Neural crest cell (in vitro differentiated cells): ENCODE results near the gene KHDRBS1. TPM values are rescaled to one million over a fixed set of nuclear protein-coding genes. Genes with fewer than 3 reads are reported as not detected.

ENCODE experiments used
- DNase-seq: peaks from one replicate; pipeline ENCODE4 v3.0.0; 2021; ENCODE audit warnings: low read depth, mixed read lengths, low spot score
- H3K27ac Mint-ChIP-seq: one replicate; pipeline ENCODE4 v1.8.0; 2021; ENCODE audit warnings: mild to moderate bottlenecking, mixed read lengths; ENCODE audit not compliant: unreplicated experiment
- H3K27me3 Mint-ChIP-seq: 2 replicates; pipeline ENCODE4 v1.8.0; 2021; ENCODE audit warnings: low read depth, mild to moderate bottlenecking, mixed read lengths
- H3K36me3 Mint-ChIP-seq: 2 replicates; pipeline ENCODE4 v1.8.0; 2021; ENCODE audit warnings: low read depth, mild to moderate bottlenecking, mixed read lengths
- H3K4me1 Mint-ChIP-seq: 2 replicates; pipeline ENCODE4 v1.8.0; 2021; ENCODE audit warnings: mixed read lengths
- H3K4me3 Mint-ChIP-seq: one replicate; pipeline ENCODE4 v1.8.0; 2021; ENCODE audit warnings: mild to moderate bottlenecking, mixed read lengths
- H3K9me3 Mint-ChIP-seq: 2 replicates; pipeline ENCODE4 v1.8.0; 2021; ENCODE audit warnings: mixed read lengths
- CTCF ChIP-seq: fragments of 200-600 bp; sonication (generic); conservative IDR thresholded peaks from 2 replicates; pipeline ENCODE4 v1.5.0; 2021; ENCODE audit warnings: antibody characterized with exemption, mild to moderate bottlenecking
- total RNA-seq: library from RNA; stranded (reverse); gene quantifications from 2 replicates; pipeline ENCODE4 v1.2.1, GENCODE V29; 2021

The KHDRBS1 gene
- total RNA-seq, 1 donor from 2014 or later: 292 TPM

DNA sequence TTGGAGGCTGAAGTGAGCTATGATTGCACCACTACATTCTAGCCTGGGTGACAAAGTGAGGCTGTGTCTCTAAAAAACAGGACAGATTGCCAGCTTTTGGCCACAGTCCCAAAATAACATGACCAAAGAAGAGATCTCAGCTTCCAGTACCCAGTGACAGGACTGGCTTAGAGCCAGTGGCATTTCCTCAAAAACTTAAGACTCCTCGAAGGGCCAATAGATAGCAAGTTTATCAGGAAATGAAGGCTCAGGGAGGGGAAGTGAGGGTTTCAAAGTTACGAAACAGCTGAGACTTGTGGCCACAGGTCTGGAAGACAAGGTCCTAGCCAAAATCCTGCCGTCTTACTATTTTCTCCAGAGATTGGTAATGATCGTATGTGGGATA lies 52.8 kb downstream of the KHDRBS1 start:
- Mint-ChIP-seq H3K36me3 (peaks cover 4% of the 10 kb centered on the region), H3K9me3 (no peaks in the 10 kb centered on the region), H3K27ac (no peak overlapping the region), H3K4me1 (peaks cover 30% of the 10 kb centered on the region), H3K4me3 (peak overlapping the region; percentile 72), H3K27me3 (no peaks in the 10 kb centered on the region)
- TF ChIP-seq CTCF: no peak
- DNase-seq: no peak

DNA sequence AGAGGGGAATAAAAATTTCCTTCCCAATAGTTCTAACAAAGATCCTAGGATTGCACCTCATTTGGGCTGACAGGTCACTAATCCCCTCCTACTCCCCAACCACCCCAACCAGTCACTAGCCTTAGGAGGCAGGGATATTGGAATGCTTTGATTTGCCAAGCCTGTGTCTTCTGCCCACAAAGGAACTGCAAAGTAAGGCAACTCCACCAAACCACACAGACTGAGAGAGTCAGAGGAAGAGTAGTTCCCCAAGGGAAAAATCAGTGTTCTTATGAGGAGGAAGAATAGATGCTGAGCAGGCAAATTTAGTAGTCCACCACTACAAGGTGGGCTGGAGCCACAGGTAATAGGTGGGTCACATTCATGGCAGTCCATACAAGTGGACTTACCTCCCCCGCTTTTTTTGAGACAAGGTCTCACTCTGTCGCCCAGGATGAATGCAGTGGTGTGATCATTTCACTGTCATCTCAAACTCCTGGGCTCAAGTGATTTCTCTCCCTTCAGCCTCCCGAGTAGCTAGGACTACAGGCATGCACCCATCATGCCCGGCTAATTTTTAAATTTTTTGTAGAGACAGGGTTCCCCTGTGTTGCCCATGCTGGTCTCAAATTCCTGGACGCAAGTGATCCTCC lies 55.4 kb downstream of the KHDRBS1 start:
- H3K27me3 Mint-ChIP-seq: peaks cover 3% of the 10 kb centered on the region
- DNase-seq: no peak
- TF ChIP-seq CTCF: no peak
- peaks cover 2% of the 10 kb centered on the region for H3K36me3 Mint-ChIP-seq
- peak overlapping the region; percentile 69 for H3K4me3 Mint-ChIP-seq
- no peak overlapping the region for H3K27ac Mint-ChIP-seq
- H3K9me3 Mint-ChIP-seq: peaks cover 2% of the 10 kb centered on the region
- H3K4me1 Mint-ChIP-seq: peaks cover 32% of the 10 kb centered on the region

GRCh38 chr1:32071758-32072621 lies 58.3 kb downstream of the KHDRBS1 start:
- peak; percentile 22 for DNase-seq
- Mint-ChIP-seq H3K27ac (peak overlapping the region; percentile 95), H3K4me3 (peak overlapping the region; percentile 95), H3K36me3 (peaks cover 2% of the 10 kb centered on the region), H3K27me3 (peaks cover 3% of the 10 kb centered on the region), H3K9me3 (peaks cover 2% of the 10 kb centered on the region), H3K4me1 (peaks cover 39% of the 10 kb centered on the region)
- no peak for TF ChIP-seq CTCF

DNA sequence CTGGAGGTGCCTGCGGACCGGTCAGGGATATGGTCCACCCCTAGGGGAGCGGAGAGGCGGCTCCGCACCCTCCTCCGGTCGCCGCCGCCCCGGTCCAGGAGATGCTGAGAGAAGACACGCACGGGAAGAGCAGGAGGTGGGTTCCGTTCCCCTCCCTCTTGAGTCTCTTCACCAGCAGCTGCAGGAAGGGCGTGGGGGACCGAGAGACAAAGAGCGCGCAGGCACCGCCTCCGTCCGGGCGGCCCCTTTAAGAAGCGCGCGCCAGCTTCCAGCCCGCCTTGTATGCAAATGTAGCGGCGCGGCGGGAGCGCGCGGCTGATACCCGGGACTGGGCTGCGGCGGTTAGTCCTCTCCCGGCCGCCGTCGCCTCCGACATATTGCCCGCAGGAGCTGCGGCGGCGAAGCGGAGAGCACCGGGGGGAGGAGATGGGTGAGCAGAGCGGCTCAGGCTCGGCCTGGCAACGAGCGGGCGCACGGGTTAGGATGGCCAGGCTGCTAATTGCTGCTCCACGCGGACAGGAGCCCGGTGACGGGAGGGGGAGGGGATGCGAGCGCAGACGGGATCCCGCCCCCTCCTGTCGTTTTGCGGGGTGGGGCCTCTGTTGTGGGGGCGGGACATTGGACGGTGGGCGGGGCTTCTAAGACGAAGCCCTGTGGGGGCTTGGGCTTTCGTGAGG lies 59.1 kb downstream of the KHDRBS1 start, which contains the start of gene TMEM39B:
Gene TMEM39B (plus strand): TSS at position 318 of the 677 bp plus-strand sequence. CDS start 109 bp downstream, at position 427.
- H3K27ac Mint-ChIP-seq: peak within 1 kb of the TSS; percentile 95
- peaks cover 3% of the 10 kb centered on the region for H3K27me3 Mint-ChIP-seq
- H3K4me3 Mint-ChIP-seq: peak within 1 kb of the TSS; percentile 95
- H3K9me3 Mint-ChIP-seq: peaks cover 2% of the 10 kb centered on the region
- TF ChIP-seq CTCF: no peak
- H3K36me3 Mint-ChIP-seq: peaks cover 8% of the 10 kb centered on the region
- peak; percentile 90 for DNase-seq
- H3K4me1 Mint-ChIP-seq: peaks cover 46% of the 10 kb centered on the region
